ENCODE results near the gene SLC19A1.
"Not testable (repeated sequence)": the region's sequence is repeated elsewhere in the genome, so short reads cannot be mapped to it uniquely, and the experiment has no call there.

The SLC19A1 gene

GRCh38 chr21:45504021-45504515 lies 38.2 kb downstream of the SLC19A1 start:
- no peak for DNase-seq

DNA sequence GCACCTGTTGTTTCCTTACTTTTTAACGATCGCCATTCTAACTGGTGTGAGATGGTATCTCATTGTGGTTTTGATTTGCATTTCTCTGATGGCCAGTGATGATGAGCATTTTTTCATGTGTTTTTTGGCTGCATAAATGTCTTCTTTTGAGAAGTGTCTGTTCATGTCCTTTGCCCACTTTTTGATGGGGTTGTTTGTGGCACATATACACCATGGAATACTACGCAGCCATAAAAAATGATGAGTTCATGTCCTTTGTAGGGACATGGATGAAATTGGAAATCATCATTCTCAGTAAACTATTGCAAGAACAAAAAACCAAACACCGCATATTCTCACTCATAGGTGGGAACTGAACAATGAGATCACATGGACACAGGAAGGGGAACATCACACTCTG lies 39.0 kb downstream of the SLC19A1 start:
- not testable (repeated sequence) for DNase-seq

DNA sequence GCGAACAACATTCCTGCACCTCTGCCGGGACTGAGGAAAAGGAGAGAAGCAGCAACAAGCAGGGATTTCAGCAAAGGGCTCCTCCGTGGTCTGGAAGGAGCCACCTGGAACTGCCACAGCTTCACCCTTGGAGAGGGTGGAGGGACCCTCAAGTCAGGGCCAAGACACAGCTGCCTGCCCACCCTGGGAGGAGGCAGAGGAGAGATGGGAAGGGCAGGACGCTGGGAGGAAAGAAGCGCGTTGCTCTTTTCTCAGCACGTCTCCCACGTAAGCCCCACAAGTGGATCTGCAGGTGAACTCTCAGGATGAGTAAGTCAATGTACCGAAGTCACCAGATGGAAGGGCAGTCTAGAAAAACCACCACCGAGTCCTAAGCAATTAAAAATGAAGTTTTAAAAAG lies 39.6 kb downstream of the SLC19A1 start:
- DNase-seq = no peak

- DNase-seq = no peak
Measured at GRCh38 chr21:45502006-45502345, 40.3 kb downstream of the SLC19A1 start.

- not testable (repeated sequence) for DNase-seq
Measured at GRCh38 chr21:45501081-45502005, 40.9 kb downstream of the SLC19A1 start.

DNA sequence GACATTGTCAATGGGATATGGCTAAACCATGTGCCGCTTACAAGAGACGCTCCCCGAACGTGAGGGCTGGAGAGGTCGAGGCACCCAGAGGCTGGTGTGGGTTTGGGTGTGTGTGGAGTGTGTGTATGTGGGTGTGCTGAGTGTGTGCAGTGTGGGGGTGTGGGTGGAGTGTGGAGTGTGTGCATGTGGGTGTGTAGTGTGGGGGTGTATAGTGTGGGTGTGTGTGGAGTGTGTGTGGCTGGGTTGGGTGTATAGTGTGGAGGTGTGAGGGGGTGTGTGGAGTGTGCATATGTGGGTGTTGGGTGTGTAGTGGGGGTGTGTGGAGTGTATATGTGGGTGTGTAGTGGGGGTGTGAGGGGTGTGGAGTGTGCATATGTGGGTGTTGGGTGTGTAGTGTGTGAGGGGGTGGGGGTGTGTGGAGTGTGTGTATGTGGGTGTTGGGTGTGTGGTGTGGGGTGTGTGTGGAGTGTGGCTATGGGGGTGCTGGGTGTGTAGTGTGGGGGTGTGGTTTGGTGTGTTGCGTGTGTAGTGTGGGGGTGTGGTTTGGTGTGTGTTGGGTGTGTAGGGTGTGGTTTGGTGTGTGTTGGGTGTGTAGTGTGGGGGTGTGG lies 42.2 kb downstream of the SLC19A1 start:
- no peak for DNase-seq

- DNase-seq = no peak
Measured at GRCh38 chr21:45499201-45499750, 43.0 kb downstream of the SLC19A1 start.

DNA sequence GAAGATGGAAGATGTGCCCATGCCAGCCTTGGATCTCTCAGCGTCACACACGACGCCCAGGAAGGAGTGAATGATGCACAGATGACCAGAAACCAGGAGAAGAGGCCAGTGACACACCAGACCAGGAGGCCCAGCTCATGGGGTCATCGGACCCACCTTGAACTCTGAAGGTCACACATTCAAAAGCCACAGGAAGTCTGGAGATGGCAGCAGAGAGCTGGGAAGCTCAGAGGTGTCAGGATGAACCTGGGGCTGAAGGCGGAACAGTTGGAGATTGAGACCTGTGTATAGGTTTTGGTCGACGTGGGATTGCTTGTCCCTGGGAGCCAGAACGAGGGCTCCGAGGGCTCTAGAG lies 43.6 kb downstream of the SLC19A1 start:
- no peak for DNase-seq

DNA sequence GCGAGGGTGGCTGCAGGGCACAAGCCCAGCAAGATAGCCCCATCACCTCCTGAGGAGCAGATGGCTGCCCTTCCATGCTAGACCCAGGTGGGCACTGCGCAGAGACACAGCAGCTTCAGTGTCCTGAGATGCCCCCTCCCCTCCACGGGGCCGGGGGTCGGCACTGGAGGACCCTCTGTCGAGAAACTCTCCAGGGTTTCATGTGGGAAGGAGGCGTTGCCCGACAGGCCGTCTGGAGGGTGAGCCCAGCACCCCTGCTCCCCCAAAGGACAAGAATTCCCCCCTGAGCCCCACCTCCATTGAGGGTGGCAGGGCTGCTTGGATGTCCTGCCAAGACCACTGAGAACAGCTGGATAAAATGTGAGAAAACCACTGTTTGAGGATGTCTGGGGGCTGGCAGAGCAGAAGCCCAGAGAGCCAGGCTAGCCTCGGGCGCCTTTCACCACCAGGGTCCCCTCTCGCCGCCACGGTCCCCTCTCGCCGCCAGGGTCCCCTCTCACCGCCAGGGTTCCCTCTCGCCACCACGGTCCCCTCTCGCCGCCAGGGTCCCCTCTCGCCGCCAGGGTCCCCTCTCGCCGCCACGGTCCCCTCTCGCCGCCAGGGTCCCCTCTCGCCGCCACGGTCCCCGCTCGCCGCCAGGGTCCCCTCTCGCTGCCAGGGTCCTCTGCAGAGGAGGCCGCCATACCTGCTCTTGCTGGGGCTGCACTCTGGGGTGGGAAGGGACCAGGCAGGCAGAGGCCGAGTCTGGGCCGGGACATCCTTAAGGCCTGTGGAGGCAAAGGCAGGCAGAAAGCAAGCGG lies 44.2 kb downstream of the SLC19A1 start:
- no peak for DNase-seq

GRCh38 chr21:45496968-45497845 lies 45.0 kb downstream of the SLC19A1 start:
- DNase-seq = no peak

DNA sequence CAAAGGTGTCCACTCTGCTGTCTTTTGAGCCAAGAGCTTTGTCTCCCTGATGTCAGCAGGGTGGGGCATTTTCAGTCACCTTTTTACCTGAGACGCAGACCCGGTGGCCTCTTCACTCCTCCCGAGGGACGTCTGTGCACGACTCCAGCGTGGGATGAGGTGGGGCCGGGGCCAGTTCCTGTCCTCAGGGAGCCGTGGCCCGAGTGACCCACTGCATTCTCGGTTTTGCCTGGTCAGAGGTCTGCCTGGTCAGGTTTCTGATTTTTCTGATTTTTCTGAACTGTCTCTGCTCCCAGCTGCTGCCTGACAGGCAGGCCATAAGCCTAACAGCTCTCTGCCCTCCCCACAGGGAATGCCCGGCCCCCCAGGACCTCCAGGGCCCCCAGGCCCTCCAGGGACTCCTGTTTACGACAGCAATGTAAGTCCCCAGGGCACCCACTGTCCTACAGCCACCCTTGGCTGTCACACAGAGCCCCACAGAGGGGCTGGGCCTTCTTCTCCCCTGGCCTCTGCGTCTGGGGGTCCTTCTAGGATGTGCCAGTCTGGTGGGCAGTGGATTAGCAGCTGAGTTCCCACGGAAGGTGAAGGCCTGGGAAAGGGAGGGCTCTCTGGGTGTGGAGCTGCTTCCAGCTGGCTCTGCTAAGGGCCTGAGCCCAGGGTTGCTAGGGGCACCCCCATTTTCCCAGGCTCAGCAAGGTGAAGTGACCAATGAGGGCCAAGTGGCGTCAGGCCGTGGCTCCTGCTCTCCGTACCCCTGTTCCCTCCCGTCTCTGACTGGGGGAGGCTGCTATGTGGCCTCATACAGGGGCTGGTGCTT lies 45.9 kb downstream of the SLC19A1 start:
- DNase-seq = no peak

DNA sequence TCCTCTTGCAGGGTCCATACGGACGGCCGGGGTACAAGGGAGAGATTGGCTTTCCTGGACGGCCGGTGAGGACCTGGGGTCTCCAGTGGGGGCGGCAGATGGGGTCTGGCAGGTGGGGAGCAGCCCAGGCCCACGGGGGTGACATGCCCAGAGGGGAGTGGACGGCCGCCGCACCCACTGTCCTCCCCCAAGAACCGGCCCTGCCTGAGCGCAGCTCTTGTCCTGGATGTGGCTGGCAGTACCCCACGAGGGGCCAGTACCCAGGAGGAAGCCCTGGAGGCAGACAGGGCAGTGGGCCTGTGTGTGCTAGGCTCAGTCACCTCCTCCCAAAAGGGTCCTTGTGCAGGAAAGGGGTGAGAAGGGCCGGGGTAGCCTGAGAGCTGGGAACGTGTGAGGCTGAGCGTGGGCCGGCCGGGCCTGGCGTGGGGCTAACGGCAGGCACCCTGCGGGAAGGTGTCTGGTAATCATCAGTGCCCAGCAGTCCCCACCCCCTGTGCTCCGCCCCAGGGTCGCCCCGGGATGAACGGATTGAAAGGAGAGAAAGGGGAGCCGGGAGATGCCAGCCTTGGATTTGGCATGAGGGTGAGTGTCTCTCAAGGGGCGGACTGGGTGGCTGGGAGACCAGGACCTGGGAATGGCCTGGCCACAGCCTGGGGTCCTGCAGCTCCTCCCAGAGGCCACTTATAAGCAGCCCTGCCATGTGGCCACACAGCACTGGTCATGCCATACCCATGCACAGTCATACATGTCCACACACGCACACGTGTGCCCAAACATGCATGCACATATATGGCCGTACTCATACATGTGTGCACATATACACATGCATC lies 47.2 kb downstream of the SLC19A1 start:
- DNase-seq = no peak

- no peak for DNase-seq
Measured at GRCh38 chr21:45494135-45494850, 47.9 kb downstream of the SLC19A1 start.

GRCh38 chr21:45493401-45494001 lies 48.7 kb downstream of the SLC19A1 start:
- DNase-seq = no peak

DNA sequence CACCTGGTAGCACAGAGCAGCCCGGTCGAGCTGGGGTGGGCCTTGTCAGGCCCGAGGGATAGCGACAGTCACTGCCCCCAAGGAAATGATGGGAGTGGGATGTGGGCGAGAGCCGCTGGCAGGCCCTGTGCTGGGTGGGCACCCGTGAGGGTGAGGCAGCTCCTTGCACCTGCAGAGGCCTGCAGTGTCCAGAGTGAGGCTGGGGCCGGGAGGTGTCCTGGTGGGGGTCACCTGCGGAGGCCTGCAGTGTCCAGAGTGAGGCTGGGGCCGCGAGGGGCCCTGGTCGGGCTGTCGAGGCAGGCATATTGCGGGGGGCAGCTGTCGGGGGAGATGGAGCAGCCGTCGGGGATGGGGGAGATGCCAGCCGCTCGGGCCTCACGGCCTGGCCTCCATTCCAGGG lies 49.5 kb downstream of the SLC19A1 start:
- no peak for DNase-seq

DNA sequence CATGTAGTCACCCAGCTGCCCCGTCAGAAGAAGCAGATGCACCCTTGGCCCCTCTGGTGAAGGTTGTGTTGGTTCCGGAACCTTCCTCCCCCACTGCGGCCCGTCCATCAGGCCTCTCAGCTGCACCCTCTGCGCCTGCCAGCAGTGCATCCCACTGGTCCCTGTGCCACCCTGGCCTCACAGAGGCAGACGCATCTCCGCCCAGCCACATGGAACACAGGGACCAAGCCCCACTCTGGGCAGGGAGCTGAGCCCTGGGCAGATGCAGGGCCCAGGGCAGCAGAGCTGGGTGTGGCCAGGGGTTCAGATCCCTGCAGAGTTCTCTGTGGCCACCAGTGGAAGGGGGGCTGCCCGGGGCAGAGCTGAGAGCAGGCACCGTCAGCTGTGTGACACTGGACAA lies 50.6 kb downstream of the SLC19A1 start:
- no peak for DNase-seq

DNA sequence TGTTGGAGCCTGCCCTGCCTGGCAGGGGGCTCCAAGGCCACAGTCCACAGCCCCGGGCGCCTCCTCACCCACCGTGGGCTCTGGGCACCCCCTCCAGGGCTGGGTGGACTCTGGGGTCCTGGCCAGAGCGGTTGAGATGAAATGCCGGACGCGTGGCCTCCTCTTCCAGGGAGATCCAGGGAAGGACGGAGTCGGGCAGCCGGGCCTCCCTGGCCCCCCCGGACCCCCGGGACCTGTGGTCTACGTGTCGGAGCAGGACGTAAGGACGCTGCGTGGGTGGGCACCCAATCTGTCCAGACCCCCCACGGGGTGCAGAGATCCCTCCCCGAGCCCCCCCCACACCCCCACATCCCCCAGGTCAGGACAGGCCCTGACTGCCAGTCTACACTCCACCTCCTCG lies 51.2 kb downstream of the SLC19A1 start:
- DNase-seq = no peak

GRCh38 chr21:45490049-45490731 lies 52.0 kb downstream of the SLC19A1 start:
- no peak for DNase-seq

DNA sequence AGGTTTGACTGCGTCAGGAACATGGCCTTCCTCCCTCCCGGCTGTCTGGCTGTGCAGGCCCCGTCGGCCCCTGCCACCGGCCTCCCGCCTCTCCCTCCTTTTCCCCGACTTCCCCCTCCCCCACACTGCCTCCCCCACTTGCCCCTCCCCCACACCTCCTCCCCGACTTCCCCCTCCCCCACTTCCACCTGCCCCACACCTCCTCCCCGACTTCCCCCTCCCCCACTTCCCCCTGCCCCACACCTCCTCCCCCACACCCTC lies 52.6 kb downstream of the SLC19A1 start:
- DNase-seq = no peak
